HG03575 (cell line): ENCODE data around the gene ARL5A.

ENCODE experiments used
- ATAC-seq: cut with Tn5 transposase; IDR thresholded peaks from one replicate; pipeline ENCODE4 v1.9.1; 2021; ENCODE audit not compliant: unreplicated experiment, insufficient number of reproducible peaks, low FRiP score; ENCODE audit errors: extremely low read depth

Gene ARL5A

GRCh38 chr2:151776367-151776766 lies 51.9 kb downstream of the ARL5A start:
- no peak for ATAC-seq

GRCh38 chr2:151775057-151775740 lies 53.0 kb downstream of the ARL5A start:
- ATAC-seq = no peak

- ATAC-seq = no peak
Observed at GRCh38 chr2:151774506-151774905, 53.7 kb downstream of the ARL5A start.

- peak; percentile 93 for ATAC-seq
Observed at GRCh38 chr2:151771599-151772358, 56.4 kb downstream of the ARL5A start.

GRCh38 chr2:151770995-151771394 lies 57.2 kb downstream of the ARL5A start:
- no peak for ATAC-seq

- ATAC-seq = no peak
Observed at GRCh38 chr2:151769606-151770005, 58.6 kb downstream of the ARL5A start.

- ATAC-seq = no peak
Observed at GRCh38 chr2:151767536-151767935, 60.7 kb downstream of the ARL5A start.

- peak; percentile 36 for ATAC-seq
Observed at GRCh38 chr2:151766437-151767153, 61.6 kb downstream of the ARL5A start.

- no peak for ATAC-seq
Observed at GRCh38 chr2:151765760-151766410, 62.3 kb downstream of the ARL5A start.

GRCh38 chr2:151762694-151763093 lies 65.5 kb downstream of the ARL5A start:
- ATAC-seq = no peak

- no peak for ATAC-seq
Observed at GRCh38 chr2:151761687-151762086, 66.5 kb downstream of the ARL5A start.

GRCh38 chr2:151761193-151761592 lies 67.0 kb downstream of the ARL5A start:
- no peak for ATAC-seq

- no peak for ATAC-seq
Observed at GRCh38 chr2:151760139-151760650, 68.0 kb downstream of the ARL5A start.

- no peak for ATAC-seq
Observed at GRCh38 chr2:151758744-151759143, 69.5 kb downstream of the ARL5A start.

GRCh38 chr2:151757861-151758260 lies 70.4 kb downstream of the ARL5A start:
- ATAC-seq = no peak

GRCh38 chr2:151756820-151757219 lies 71.4 kb downstream of the ARL5A start:
- ATAC-seq = no peak

GRCh38 chr2:151754253-151754897 lies 73.8 kb downstream of the ARL5A start:
- no peak for ATAC-seq

- no peak for ATAC-seq
Observed at GRCh38 chr2:151753540-151753939, 74.7 kb downstream of the ARL5A start.
